DMS53 (cell line): ENCODE data around the gene SLC35F4.
A peak's percentile ranks its signal among the peaks of the same experiment; 100 is the strongest.

Source experiments
- DNase-seq: peaks from one replicate; lab custom pipeline; 2025; lab: John Stamatoyannopoulos, UW

SLC35F4 gene

GRCh38 chr14:57848353-57848752 lies 17.5 kb downstream of the SLC35F4 start:
- no peak for DNase-seq

- no peak for DNase-seq
Observed at GRCh38 chr14:57847706-57848105, 18.2 kb downstream of the SLC35F4 start.

GRCh38 chr14:57847096-57847495 lies 18.8 kb downstream of the SLC35F4 start:
- DNase-seq, result no peak

- DNase-seq, result no peak
Observed at GRCh38 chr14:57846596-57846995, 19.3 kb downstream of the SLC35F4 start.

GRCh38 chr14:57845802-57846531 lies 19.9 kb downstream of the SLC35F4 start:
- no peak for DNase-seq

- no peak for DNase-seq
Observed at GRCh38 chr14:57845316-57845715, 20.6 kb downstream of the SLC35F4 start.

GRCh38 chr14:57837267-57837666 lies 28.6 kb downstream of the SLC35F4 start:
- no peak for DNase-seq

- no peak for DNase-seq
Observed at GRCh38 chr14:57835766-57836165, 30.1 kb downstream of the SLC35F4 start.

GRCh38 chr14:57834961-57835360 lies 30.9 kb downstream of the SLC35F4 start:
- DNase-seq, result no peak

GRCh38 chr14:57834001-57834598 lies 31.8 kb downstream of the SLC35F4 start:
- no peak for DNase-seq

- peak; percentile 9 for DNase-seq
Observed at GRCh38 chr14:57833323-57833722, 32.6 kb downstream of the SLC35F4 start.

GRCh38 chr14:57831981-57832380 lies 33.9 kb downstream of the SLC35F4 start:
- DNase-seq, result no peak

GRCh38 chr14:57828713-57829112 lies 37.2 kb downstream of the SLC35F4 start:
- DNase-seq, result no peak

- no peak for DNase-seq
Observed at GRCh38 chr14:57823015-57823660, 42.8 kb downstream of the SLC35F4 start.

- peak; percentile 50 for DNase-seq
Observed at GRCh38 chr14:57822081-57822480, 43.8 kb downstream of the SLC35F4 start.

- DNase-seq, result no peak
Observed at GRCh38 chr14:57820581-57820980, 45.3 kb downstream of the SLC35F4 start.

GRCh38 chr14:57818511-57818910 lies 47.4 kb downstream of the SLC35F4 start:
- peak; percentile 73 for DNase-seq

- peak; percentile 67 for DNase-seq
Observed at GRCh38 chr14:57816568-57817284, 49.2 kb downstream of the SLC35F4 start.

- DNase-seq, result no peak
Observed at GRCh38 chr14:57814726-57815125, 51.2 kb downstream of the SLC35F4 start.

GRCh38 chr14:57812741-57813140 lies 53.2 kb downstream of the SLC35F4 start:
- DNase-seq, result no peak

- DNase-seq, result no peak
Observed at GRCh38 chr14:57811998-57812546, 53.8 kb downstream of the SLC35F4 start.

GRCh38 chr14:57809808-57810207 lies 56.1 kb downstream of the SLC35F4 start:
- DNase-seq, result no peak
